ENCODE data around the gene DMWD. TPM values are rescaled to one million over a fixed set of nuclear protein-coding genes. Genes with fewer than 3 reads are reported as not detected.

DMWD gene
- total and polyA plus RNA-seq, 2 of the 13 experiments (the other 11 are each of a cell fraction or from before 2014, with no cell fraction given): 10.3 to 14.9 TPM

DNA sequence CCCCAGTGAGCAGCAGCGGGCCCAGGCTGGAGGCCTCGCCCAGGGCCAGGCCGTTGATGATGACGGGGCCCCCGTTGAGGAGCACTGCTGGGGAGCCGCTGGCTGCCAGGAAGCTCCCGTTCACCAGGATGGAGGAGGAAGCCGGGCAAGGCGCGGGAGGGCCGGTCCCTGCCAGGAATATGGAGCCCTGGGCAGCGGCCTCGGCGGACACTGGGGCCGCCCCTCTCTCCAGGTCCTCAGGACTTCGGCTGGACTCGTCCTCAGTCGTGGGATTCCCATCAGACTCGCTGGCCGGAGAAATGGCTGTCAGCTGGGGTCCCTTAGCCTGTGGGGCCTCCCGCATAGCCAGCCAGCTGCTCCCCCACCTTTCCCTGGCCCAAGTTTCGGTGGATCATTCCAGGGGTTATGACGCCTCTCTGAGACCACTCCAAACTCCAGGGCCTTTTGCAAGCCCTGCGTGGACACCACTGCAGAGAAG, 25.7 kb downstream of the DMWD start (continued):
- TF ChIP-seq ZNF589 (CRISPR knock-in tag; conservative IDR thresholded peaks at IDR 0.05) (0 out of 2 replicates have a peak, but pooled peaks have one; percentile 21), ZNF136 (CRISPR knock-in tag; IDR thresholded peaks at IDR 0.05; ENCODE audit: low read depth) (no peak), ELF4 (CRISPR knock-in tag; IDR thresholded peaks at IDR 0.05; ENCODE audit: borderline replicate concordance) (no peak), ZNF30 (CRISPR knock-in tag; IDR thresholded peaks at IDR 0.05) (0 out of 2 replicates have a peak, but pooled peaks have one; percentile 8), BORCS8-MEF2B (CRISPR knock-in tag; IDR thresholded peaks at IDR 0.05) (0 out of 2 replicates have a peak, but pooled peaks have one; percentile 25), ZNF367 (CRISPR knock-in tag; IDR thresholded peaks at IDR 0.05; ENCODE audit: borderline replicate concordance) (no peak), PTBP1 (IDR thresholded peaks at IDR 0.05; ENCODE audit: low read depth, low read length, poor library complexity, severe bottlenecking) (no peak), ZFX (CRISPR knock-in tag; IDR thresholded peaks at IDR 0.05; ENCODE audit: low read depth) (peak; percentile 24; the same call in 1 of the 2 replicates), ZSCAN21 (CRISPR knock-in tag; IDR thresholded peaks at IDR 0.05; ENCODE audit: borderline replicate concordance) (0 out of 2 replicates have a peak, but pooled peaks have one; percentile 24), ZNF678 (CRISPR knock-in tag; IDR thresholded peaks at IDR 0.05) (0 out of 2 replicates have a peak, but pooled peaks have one; percentile 44), ZNF274 (CRISPR knock-in tag; IDR thresholded peaks at IDR 0.05) (0 out of 2 replicates have a peak, but pooled peaks have one; percentile 11), RXRA (CRISPR knock-in tag; IDR thresholded peaks at IDR 0.05) (peak; percentile 22; the same call in 1 of the 2 replicates), HNF4G (IDR thresholded peaks at IDR 0.05; ENCODE audit: borderline replicate concordance, low read depth, low read length) (no peak), HNF4G (CRISPR knock-in tag; IDR thresholded peaks at IDR 0.05; ENCODE audit: borderline replicate concordance, low read depth) (peak; percentile 18; the same call in 1 of the 2 replicates), ZNF777 (CRISPR knock-in tag; IDR thresholded peaks at IDR 0.05) (0 out of 2 replicates have a peak, but pooled peaks have one; percentile 8), ZNF142 (CRISPR knock-in tag; IDR thresholded peaks at IDR 0.05) (no peak), SP1 (IDR thresholded peaks at IDR 0.05) (no peak), SP1 (CRISPR knock-in tag; IDR thresholded peaks at IDR 0.05) (no peak), ZNF33A (CRISPR knock-in tag; IDR thresholded peaks at IDR 0.05; ENCODE audit: borderline replicate concordance) (no peak), ZFP82 (CRISPR knock-in tag; IDR thresholded peaks at IDR 0.05; ENCODE audit: borderline replicate concordance) (0 out of 2 replicates have a peak, but pooled peaks have one; percentile 40)
- TF ChIP-seq, protein P1, sequence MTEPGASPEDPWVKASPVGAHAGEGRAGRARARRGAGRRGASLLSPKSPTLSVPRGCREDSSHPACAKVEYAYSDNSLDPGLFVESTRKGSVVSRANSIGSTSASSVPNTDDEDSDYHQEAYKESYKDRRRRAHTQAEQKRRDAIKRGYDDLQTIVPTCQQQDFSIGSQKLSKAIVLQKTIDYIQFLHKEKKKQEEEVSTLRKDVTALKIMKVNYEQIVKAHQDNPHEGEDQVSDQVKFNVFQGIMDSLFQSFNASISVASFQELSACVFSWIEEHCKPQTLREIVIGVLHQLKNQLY (CRISPR knock-in tag; IDR thresholded peaks at IDR 0.05): 0 out of 2 replicates have a peak, but pooled peaks have one; percentile 7
- TF ChIP-seq, protein P2, sequence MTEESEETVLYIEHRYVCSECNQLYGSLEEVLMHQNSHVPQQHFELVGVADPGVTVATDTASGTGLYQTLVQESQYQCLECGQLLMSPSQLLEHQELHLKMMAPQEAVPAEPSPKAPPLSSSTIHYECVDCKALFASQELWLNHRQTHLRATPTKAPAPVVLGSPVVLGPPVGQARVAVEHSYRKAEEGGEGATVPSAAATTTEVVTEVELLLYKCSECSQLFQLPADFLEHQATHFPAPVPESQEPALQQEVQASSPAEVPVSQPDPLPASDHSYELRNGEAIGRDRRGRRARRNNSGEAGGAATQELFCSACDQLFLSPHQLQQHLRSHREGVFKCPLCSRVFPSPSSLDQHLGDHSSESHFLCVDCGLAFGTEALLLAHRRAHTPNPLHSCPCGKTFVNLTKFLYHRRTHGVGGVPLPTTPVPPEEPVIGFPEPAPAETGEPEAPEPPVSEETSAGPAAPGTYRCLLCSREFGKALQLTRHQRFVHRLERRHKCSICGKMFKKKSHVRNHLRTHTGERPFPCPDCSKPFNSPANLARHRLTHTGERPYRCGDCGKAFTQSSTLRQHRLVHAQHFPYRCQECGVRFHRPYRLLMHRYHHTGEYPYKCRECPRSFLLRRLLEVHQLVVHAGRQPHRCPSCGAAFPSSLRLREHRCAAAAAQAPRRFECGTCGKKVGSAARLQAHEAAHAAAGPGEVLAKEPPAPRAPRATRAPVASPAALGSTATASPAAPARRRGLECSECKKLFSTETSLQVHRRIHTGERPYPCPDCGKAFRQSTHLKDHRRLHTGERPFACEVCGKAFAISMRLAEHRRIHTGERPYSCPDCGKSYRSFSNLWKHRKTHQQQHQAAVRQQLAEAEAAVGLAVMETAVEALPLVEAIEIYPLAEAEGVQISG (CRISPR knock-in tag; IDR thresholded peaks at IDR 0.05): 0 out of 2 replicates have a peak, but pooled peaks have one; percentile 11
